ENCODE data around the gene FOXJ1. TPM values are rescaled to one million over a fixed set of nuclear protein-coding genes. Genes with fewer than 3 reads are reported as not detected.

FOXJ1 gene
- total RNA-seq, 1 experiment from 2014 or later = 4.0 TPM

DNA sequence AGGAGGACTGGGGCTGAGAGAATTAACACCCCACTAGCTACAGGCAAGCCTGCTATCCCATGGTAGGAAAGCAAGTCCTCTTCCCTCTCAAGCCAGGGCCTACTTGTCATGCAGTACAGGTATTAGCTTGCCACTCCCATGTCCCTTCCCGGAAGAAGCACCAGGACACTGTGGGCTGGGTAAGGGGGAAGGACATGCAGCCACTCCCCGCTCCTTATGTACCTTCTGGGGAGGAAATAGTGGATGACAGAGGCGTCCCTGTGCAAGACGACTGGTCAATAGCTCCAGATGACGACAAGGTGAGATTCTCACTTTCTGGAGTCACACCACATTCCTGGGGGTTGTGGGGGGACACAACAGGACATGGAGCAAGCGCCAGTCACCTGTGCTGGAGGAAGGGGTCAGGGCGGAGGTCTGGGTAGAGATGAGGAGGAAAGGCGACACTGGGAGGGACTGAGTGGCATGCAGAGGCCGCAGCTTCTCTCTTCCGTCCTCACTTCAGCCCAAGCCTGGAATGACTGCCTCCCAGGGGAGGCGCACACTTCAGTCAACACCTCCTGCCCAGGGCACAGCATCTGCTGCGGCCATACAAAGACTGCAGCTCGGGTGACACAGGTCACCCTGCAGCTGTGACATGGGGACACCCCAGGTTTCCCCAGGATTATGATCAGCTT is 15.1 kb upstream of the FOXJ1 start:
- H2BK12ac ChIP-seq (ENCODE audit: insufficient read length, low read depth, low read length) = no peak overlapping the region
- H2AK5ac ChIP-seq (ENCODE audit: insufficient read length, low read length) = no peak overlapping the region
- H3T11ph ChIP-seq (ENCODE audit: low read length) = no peak overlapping the region
- no peak overlapping the region for H3K14ac ChIP-seq (ENCODE audit: insufficient read depth, low read length)
- no peak overlapping the region for H4K5ac ChIP-seq (ENCODE audit: insufficient read length, low read depth, low read length)
- H3K4me2 ChIP-seq (ENCODE audit: insufficient read depth, insufficient read length, low read length) = no peak overlapping the region
- H3K23me2 ChIP-seq (ENCODE audit: insufficient read length, low read depth, low read length, poor library complexity, severe bottlenecking) = no peaks in the 10 kb centered on the region
- TF ChIP-seq, protein P1, sequence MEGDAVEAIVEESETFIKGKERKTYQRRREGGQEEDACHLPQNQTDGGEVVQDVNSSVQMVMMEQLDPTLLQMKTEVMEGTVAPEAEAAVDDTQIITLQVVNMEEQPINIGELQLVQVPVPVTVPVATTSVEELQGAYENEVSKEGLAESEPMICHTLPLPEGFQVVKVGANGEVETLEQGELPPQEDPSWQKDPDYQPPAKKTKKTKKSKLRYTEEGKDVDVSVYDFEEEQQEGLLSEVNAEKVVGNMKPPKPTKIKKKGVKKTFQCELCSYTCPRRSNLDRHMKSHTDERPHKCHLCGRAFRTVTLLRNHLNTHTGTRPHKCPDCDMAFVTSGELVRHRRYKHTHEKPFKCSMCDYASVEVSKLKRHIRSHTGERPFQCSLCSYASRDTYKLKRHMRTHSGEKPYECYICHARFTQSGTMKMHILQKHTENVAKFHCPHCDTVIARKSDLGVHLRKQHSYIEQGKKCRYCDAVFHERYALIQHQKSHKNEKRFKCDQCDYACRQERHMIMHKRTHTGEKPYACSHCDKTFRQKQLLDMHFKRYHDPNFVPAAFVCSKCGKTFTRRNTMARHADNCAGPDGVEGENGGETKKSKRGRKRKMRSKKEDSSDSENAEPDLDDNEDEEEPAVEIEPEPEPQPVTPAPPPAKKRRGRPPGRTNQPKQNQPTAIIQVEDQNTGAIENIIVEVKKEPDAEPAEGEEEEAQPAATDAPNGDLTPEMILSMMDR (conservative IDR thresholded peaks at IDR 0.05) = no peak
- no peak overlapping the region for H3K4me3 Mint-ChIP-seq
- H3K4ac ChIP-seq (ENCODE audit: low read depth, low read length) = no peak overlapping the region
- DNase-seq = peak; percentile 46
- no peak overlapping the region for H2BK120ac ChIP-seq (ENCODE audit: low read depth, low read length, poor library complexity, severe bottlenecking)
- no peak overlapping the region for H2BK5ac ChIP-seq (ENCODE audit: insufficient read length, low read length)
- H3K36me3 Mint-ChIP-seq (ENCODE audit: insufficient read depth in 1 of 3, low read depth in 3 of 3) = no peaks in the 10 kb centered on the region; a peak in 2 of 7 replicates
- H2AFZ ChIP-seq (ENCODE audit: low read length) = no peak overlapping the region
- no peak overlapping the region; a peak in 1 of 7 replicates for H3K27ac Mint-ChIP-seq
- no peak overlapping the region for H3K27ac ChIP-seq (ENCODE audit: insufficient read length, low read depth, low read length)
- H3K4me1 Mint-ChIP-seq = peaks cover 28 to 39% of the 10 kb centered on the region in 2 experiments
- H4K20me1 ChIP-seq (ENCODE audit: control insufficient read depth, insufficient read depth, insufficient read length) = no peaks in the 10 kb centered on the region
- H2BK15ac ChIP-seq (ENCODE audit: low read depth, low read length) = no peak overlapping the region
- WGBS (ENCODE audit: extremely low coverage, insufficient read length, low lambda C conversion rate) = no CpG with 5 or more reads among the region's 13 CpGs
- H3K27me3 Mint-ChIP-seq (ENCODE audit: low read depth) = no peaks in the 10 kb centered on the region; the same call in 1 of the 2 replicates
- no peak overlapping the region for H2BK20ac ChIP-seq (ENCODE audit: low read depth, low read length, poor library complexity, severe bottlenecking)
- no peaks in the 10 kb centered on the region for H3K9me3 ChIP-seq (ENCODE audit: control insufficient read depth, low read depth, low read length)
- no peak overlapping the region for H4K8ac ChIP-seq (replicated peaks; ENCODE audit: insufficient read length, low read depth, low read length)
- no peak overlapping the region for H3K9ac ChIP-seq (ENCODE audit: extremely low read depth, insufficient read length, low read length)
- peaks cover 2% of the 10 kb centered on the region; the same call in 1 of the 2 replicates for H3K4me1 ChIP-seq (ENCODE audit: insufficient read depth, low read length)
- H3K9me3 Mint-ChIP-seq = no peaks in the 10 kb centered on the region
- H3K18ac ChIP-seq (ENCODE audit: insufficient read length, low read depth, low read length) = no peak overlapping the region
- no peaks in the 10 kb centered on the region for H3K79me1 ChIP-seq (ENCODE audit: insufficient read depth, low read depth, low read length, poor library complexity, severe bottlenecking)
- H3K56ac ChIP-seq (ENCODE audit: insufficient read length, low read depth, low read length) = no peak overlapping the region
- H3K79me2 ChIP-seq (ENCODE audit: insufficient read depth, low read length) = no peaks in the 10 kb centered on the region
- no peaks in the 10 kb centered on the region for H3K27me3 ChIP-seq (ENCODE audit: insufficient read depth, low read length)
- H4K91ac ChIP-seq (ENCODE audit: insufficient read length, low read depth, low read length) = no peak overlapping the region
- H3K23ac ChIP-seq (ENCODE audit: insufficient read length, low read depth, low read length) = no peak overlapping the region

Data from H9 (cell line).